Panc1 (cell line): Measurements from ENCODE around the gene EFNA5.

Source experiments
- REST ChIP-seq, 2 experiments: IDR thresholded peaks; 2 replicates each; pipeline ENCODE4 v1.6.1; 2011 to 2012; ENCODE audit warnings: low read depth in 2 of 2, control low read depth in 1 of 2, low read length in 1 of 2, mild to moderate bottlenecking in 1 of 2, moderate library complexity in 1 of 2; ENCODE audit not compliant: insufficient read depth in 1 of 2
- SIN3A ChIP-seq: IDR thresholded peaks from 2 replicates; pipeline ENCODE4 v1.6.1; 2012; ENCODE audit warnings: low read depth, mild to moderate bottlenecking, low read length, moderate library complexity, borderline replicate concordance; ENCODE audit not compliant: insufficient read depth
- TCF7L2 ChIP-seq: IDR thresholded peaks from 2 replicates; pipeline ENCODE4 v1.6.1; 2011; ENCODE audit warnings: mild to moderate bottlenecking, low read depth, low read length, inconsistent platforms
- TF ChIP-seq, protein P1 (sequence below): fragments of 450-650 bp; IDR thresholded peaks from 2 replicates; pipeline ENCODE4 v1.5.1; 2017; ENCODE audit warnings: mild to moderate bottlenecking

GRCh38 chr5:107469485-107470294 lies 201.0 kb downstream of the EFNA5 start:
- TF ChIP-seq, protein P1, sequence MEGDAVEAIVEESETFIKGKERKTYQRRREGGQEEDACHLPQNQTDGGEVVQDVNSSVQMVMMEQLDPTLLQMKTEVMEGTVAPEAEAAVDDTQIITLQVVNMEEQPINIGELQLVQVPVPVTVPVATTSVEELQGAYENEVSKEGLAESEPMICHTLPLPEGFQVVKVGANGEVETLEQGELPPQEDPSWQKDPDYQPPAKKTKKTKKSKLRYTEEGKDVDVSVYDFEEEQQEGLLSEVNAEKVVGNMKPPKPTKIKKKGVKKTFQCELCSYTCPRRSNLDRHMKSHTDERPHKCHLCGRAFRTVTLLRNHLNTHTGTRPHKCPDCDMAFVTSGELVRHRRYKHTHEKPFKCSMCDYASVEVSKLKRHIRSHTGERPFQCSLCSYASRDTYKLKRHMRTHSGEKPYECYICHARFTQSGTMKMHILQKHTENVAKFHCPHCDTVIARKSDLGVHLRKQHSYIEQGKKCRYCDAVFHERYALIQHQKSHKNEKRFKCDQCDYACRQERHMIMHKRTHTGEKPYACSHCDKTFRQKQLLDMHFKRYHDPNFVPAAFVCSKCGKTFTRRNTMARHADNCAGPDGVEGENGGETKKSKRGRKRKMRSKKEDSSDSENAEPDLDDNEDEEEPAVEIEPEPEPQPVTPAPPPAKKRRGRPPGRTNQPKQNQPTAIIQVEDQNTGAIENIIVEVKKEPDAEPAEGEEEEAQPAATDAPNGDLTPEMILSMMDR = no peak
- TF ChIP-seq REST (IDR thresholded peaks at IDR 0.05; ENCODE audit: insufficient read depth in 1 of 2, low read depth in 2 of 2, low read length in 1 of 2) = no peak
- TF ChIP-seq SIN3A = no peak
- TF ChIP-seq TCF7L2 = peak; percentile 50; the same call in 1 of the 2 replicates
